Activated CD8-positive, alpha-beta T cell treated with anti-CD3 and anti-CD28 coated beads for 36 hours (primary cell): ENCODE results near the gene ADSS1. TPM values are rescaled to one million over a fixed set of nuclear protein-coding genes. Genes with fewer than 3 reads are reported as not detected.

Experiments
- ATAC-seq: fragments of 200-7000 bp; cut with Tn5 transposase; one replicate; pipeline ENCODE4 v1.10.0; 2021; ENCODE audit warnings: mild to moderate bottlenecking, moderate library complexity
- CTCF ChIA-PET: fragments of 350-600 bp; sonication (Branson Sonifier 250); formaldehyde crosslinking; loops from one replicate; lab custom pipeline; 2021; ENCODE audit warnings: antibody characterized with exemption; lab: Charles Lee
- POLR2A ChIA-PET: fragments of 350-600 bp; sonication (Branson Sonifier 250); formaldehyde crosslinking; loops from one replicate; lab custom pipeline; 2021; ENCODE audit warnings: antibody characterized with exemption; lab: Charles Lee
- DNase-seq: peaks from one replicate; pipeline ENCODE4 v3.0.0-alpha.2; 2020
- H3K27ac Mint-ChIP-seq: one replicate; pipeline ENCODE4 v1.8.0; 2021; ENCODE audit warnings: mild to moderate bottlenecking, mixed read lengths
- H3K27me3 Mint-ChIP-seq: one replicate; pipeline ENCODE4 v1.8.0; 2021; ENCODE audit warnings: mixed read lengths
- H3K36me3 Mint-ChIP-seq: one replicate; pipeline ENCODE4 v1.8.0; 2021; ENCODE audit warnings: low read depth, mixed read lengths
- H3K4me1 Mint-ChIP-seq: one replicate; pipeline ENCODE4 v1.8.0; 2021; ENCODE audit warnings: low read depth, mixed read lengths
- H3K4me3 Mint-ChIP-seq: one replicate; pipeline ENCODE4 v1.8.0; 2021; ENCODE audit warnings: mild to moderate bottlenecking, moderate library complexity, mixed read lengths
- H3K9me3 Mint-ChIP-seq: one replicate; pipeline ENCODE4 v1.8.0; 2021; ENCODE audit warnings: mixed read lengths
- intact Hi-C: fragments of 100-400 bp; cut with micrococcal nuclease; formaldehyde crosslinking; loops from one replicate; pipeline ENCODE4 v1.10.0; 2022
- total RNA-seq, 2 experiments: library from RNA; stranded (reverse); gene quantifications; one replicate each; pipeline ENCODE4 v1.2.3, GENCODE V29; 2021
- TF ChIP-seq, protein P1 (sequence below): fragments of 200-600 bp; IDR thresholded peaks from one replicate; pipeline ENCODE4 v1.8.0; 2022; ENCODE audit warnings: antibody characterized with exemption, mild to moderate bottlenecking

ADSS1 gene
- total RNA-seq, 2 experiments from 2014 or later, result 2.7 to 3.0 TPM

DNA sequence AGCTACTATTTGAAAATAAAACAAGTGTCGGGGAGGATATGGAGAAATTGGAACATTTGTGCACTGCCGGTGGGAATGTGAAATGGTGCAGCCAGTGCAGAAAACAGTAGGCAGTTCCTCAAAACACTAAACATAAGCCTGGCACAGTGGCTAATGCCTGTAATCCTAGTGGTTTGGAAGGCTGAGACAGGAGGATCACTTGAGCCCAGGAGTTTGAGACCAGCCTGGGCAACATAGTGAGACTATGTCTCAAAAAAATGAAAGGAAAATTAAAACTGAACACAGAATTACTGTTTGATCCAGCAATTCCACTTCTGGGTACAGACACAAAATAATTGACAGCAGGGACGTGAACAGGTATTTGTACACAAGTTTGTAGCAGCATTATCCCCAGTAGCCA lies 41.5 kb downstream of the ADSS1 start:
- ATAC-seq (no peak), DNase-seq (no peak)
- ChIA-PET CTCF (interaction anchor here (0.7 to 5.4 kb wide), 2 partner anchors 29 to 61 kb away, joined by 3 to 28 read pairs; no protein-coding TSS in a partner anchor), POLR2A (interaction anchor here (0.9 to 1.2 kb wide), 2 partner anchors 15 to 28 kb away, joined by 3 read pairs; no protein-coding TSS in a partner anchor)
- H3K27me3 Mint-ChIP-seq, result no peaks in the 10 kb centered on the region
- H3K4me1 Mint-ChIP-seq, result peaks cover 8% of the 10 kb centered on the region
- TF ChIP-seq, protein P1, sequence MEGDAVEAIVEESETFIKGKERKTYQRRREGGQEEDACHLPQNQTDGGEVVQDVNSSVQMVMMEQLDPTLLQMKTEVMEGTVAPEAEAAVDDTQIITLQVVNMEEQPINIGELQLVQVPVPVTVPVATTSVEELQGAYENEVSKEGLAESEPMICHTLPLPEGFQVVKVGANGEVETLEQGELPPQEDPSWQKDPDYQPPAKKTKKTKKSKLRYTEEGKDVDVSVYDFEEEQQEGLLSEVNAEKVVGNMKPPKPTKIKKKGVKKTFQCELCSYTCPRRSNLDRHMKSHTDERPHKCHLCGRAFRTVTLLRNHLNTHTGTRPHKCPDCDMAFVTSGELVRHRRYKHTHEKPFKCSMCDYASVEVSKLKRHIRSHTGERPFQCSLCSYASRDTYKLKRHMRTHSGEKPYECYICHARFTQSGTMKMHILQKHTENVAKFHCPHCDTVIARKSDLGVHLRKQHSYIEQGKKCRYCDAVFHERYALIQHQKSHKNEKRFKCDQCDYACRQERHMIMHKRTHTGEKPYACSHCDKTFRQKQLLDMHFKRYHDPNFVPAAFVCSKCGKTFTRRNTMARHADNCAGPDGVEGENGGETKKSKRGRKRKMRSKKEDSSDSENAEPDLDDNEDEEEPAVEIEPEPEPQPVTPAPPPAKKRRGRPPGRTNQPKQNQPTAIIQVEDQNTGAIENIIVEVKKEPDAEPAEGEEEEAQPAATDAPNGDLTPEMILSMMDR, result no peak
- intact Hi-C loops, result no loop called here
- H3K27ac Mint-ChIP-seq, result no peak overlapping the region
- H3K9me3 Mint-ChIP-seq, result no peaks in the 10 kb centered on the region
- H3K4me3 Mint-ChIP-seq, result no peak overlapping the region
- H3K36me3 Mint-ChIP-seq, result peaks cover 20% of the 10 kb centered on the region

DNA sequence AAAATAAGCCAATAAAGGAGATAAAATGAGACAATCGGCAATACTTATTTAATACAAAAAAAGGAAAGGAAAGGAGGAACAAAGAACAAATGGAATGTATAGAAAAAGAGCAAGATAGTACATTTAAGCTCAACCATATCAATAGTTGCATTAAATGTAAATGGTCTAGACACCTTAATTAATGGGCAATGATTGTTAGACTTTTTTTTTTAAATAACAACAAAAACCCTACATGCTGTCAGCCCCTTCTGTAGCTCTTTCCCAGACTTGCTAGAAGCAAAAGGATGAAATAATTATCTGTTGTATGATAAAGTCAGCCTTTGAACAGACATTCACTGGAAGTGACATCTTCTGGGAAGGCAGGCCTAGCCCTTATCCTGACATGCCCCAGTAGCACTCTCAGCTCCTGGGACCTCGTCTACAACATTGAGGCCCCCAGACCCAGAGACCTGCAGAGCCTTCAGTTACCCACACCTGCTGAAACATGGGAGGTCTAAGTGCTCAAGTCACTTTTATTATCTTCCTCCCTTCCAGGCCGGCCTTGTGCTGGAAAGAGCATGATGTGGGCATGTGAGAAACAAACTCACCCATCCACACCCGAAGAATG lies 42.3 kb downstream of the ADSS1 start:
- POLR2A ChIA-PET, result interaction anchor here (1.1 to 1.2 kb wide), 3 partner anchors 10 to 16 kb away, joined by 3 to 4 read pairs (median 3); no protein-coding TSS in a partner anchor
- peaks cover 4% of the 10 kb centered on the region for H3K9me3 Mint-ChIP-seq
- CTCF ChIA-PET, result interaction anchor here (0.7 to 5.4 kb wide), 5 partner anchors 11 to 105 kb away, joined by 3 to 28 read pairs (median 5); partner anchors contain the start of gene SIVA1

DNA sequence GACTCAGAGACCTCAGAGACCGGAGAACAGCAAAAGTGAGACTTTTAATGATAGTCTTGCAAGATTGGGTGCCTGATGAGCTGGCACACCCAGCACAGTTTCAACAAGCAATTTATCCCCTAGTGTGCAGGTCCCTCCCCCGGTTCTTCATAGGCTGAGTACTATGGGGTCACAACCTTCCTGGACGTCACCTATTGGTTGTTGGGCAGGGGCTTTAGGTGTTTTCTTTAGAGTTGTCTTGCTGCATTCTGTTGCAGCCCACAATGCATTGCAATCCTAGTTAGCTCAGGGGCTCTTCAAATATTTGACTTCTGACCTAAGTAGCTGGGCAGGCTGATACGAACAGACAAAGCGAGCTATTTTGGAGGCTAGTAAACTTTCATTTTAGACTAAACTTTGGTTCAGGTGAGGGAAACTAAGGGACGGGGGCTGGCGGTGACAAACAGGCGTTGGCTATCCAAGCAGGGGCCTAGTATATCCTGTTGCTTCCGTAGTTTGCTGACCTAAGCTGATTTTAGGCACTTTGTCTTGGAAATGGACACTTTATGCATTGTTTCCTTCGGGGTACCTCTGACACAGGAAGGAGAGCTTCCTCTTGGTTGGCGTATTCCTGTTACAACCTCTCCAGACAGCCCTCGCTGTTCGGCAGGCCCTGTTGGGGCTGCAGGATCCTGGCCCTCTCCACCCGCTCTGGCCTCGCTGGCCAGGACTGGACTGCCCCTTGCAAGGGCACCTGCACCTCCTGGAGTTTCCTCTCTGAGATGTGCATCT lies 43.0 kb downstream of the ADSS1 start:
- intact Hi-C loops, result no loop called here
- TF ChIP-seq, protein P1, result no peak
- H3K4me1 Mint-ChIP-seq, result peaks cover 10% of the 10 kb centered on the region
- no peak overlapping the region for H3K4me3 Mint-ChIP-seq
- DNase-seq (no peak), ATAC-seq (no peak)
- ChIA-PET CTCF (interaction anchor here (0.7 to 5.4 kb wide), 4 partner anchors 15 to 104 kb away, joined by 3 to 28 read pairs (median 4); partner anchors contain the start of gene SIVA1), POLR2A (interaction anchor here (1.1 kb wide), 2 partner anchors 10 to 13 kb away, joined by 3 to 4 read pairs; no protein-coding TSS in a partner anchor)
- H3K36me3 Mint-ChIP-seq, result peaks cover 25% of the 10 kb centered on the region
- no peaks in the 10 kb centered on the region for H3K27me3 Mint-ChIP-seq
- H3K27ac Mint-ChIP-seq, result no peak overlapping the region
- H3K9me3 Mint-ChIP-seq, result peaks cover 4% of the 10 kb centered on the region

More for the DNA sequence above, 42.3 kb downstream of the ADSS1 start:
- H3K27me3 Mint-ChIP-seq, result no peaks in the 10 kb centered on the region
- intact Hi-C loops, result no loop called here
- DNase-seq, result no peak
- ATAC-seq, result no peak
- H3K4me1 Mint-ChIP-seq, result peaks cover 10% of the 10 kb centered on the region
- no peak overlapping the region for H3K27ac Mint-ChIP-seq
- H3K36me3 Mint-ChIP-seq, result peaks cover 23% of the 10 kb centered on the region
- TF ChIP-seq, protein P1, result no peak
- no peak overlapping the region for H3K4me3 Mint-ChIP-seq

DNA sequence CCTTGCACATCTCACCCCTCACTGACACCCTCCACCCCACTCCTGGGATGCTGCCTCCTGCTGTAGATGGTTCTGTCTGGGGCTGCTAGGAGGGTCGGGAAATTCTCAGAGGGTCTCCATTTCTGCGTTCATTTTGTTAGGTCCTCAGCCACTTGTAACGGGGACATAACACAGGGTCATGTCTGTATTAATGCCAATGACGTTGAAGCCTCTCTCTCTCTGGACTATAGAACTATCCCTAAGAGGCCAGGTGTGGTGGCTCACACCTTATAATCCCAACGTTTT lies 43.5 kb downstream of the ADSS1 start:
- intact Hi-C loops, result no loop called here
- ChIA-PET POLR2A (interaction anchor here (1.0 kb wide), 1 partner anchor 50 kb away, joined by 4 read pairs; no protein-coding TSS in a partner anchor), CTCF (interaction anchor here (1.3 to 5.6 kb wide), 6 partner anchors 15 to 104 kb away, joined by 3 to 79 read pairs (median 13); partner anchors contain the start of gene SIVA1)
- H3K9me3 Mint-ChIP-seq, result peaks cover 4% of the 10 kb centered on the region
- ATAC-seq (no peak), DNase-seq (no peak)
- no peak overlapping the region for H3K4me3 Mint-ChIP-seq
- peaks cover 10% of the 10 kb centered on the region for H3K4me1 Mint-ChIP-seq
- H3K36me3 Mint-ChIP-seq, result peaks cover 26% of the 10 kb centered on the region
- no peak overlapping the region for H3K27ac Mint-ChIP-seq
- TF ChIP-seq, protein P1, result no peak
- no peaks in the 10 kb centered on the region for H3K27me3 Mint-ChIP-seq
